Globus pallidus (tissue), 1 donor: Measurements from ENCODE around the gene FAM83G.
"Not testable (repeated sequence)": the region's sequence is repeated elsewhere in the genome, so short reads cannot be mapped to it uniquely, and the experiment has no call there.

ENCODE experiments used
- DNase-seq: peaks from one replicate; pipeline ENCODE4 v3.0.0-alpha.2; 2015; ENCODE audit warnings: low spot score

Gene FAM83G

DNA sequence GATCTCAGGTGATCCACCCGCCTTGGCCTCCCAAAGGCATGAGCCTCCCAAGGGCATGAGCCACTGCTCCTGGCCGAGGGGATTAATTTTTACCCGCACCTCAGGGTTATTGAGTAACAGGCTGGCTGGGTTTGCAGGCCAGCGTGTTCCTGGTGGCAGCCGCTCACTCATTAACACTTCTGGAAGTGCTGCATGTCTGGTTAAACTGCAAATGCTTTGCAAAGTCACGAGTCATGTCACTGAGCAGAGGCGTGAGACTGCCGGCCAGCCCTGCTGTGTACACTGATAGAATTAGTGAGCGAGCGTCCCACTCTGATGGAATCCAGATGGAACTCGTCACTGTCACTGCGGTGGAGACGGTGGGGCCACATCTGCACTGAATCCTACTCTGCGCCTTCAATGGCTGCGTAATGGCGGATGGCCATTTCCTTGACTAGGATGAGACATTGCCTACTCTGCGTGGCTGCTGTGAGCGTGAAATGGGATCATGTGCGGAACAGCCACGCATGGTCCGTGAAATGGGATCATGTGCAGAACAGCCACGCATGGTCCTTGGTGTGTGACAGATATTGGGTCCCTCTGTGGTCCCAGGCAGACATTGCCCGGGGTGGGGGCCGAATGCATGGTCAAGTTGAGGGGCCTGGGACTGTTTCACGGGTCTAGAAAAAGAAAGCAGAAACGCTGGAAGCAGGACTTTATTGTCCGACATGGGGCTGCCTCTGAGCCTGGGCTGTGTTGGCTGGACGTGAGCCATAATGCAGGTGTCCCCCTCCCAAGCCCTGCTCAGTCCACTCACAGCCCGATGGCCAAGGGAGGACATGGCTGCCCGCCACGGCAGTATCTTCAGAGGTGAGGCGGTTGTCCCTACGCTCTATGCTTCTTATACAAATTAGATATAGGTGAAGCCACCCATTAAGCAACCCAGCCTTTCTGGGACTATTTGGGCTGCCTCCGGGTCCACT, 53.3 kb downstream of the FAM83G start:
- DNase-seq = no peak

DNA sequence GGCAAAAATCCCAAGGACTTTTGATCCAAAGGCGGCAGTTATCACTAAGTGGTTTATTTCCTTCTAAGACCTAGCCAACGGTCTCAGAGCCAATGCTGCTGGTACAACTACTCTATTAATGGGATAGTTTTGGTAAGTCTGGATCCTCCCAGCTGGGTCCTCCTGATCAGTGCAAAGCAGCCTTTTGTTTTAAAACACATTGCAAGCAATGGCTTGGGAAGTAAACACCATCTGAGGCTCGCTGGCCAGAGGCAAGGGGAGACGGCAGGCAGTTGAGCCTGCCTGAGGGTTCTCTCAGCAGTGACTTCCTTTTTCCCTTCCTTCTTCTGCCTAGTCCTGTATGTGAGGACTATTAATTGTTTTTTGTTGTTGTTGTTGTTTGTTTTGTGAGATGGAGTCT, 54.2 kb downstream of the FAM83G start:
- DNase-seq = no peak

DNA sequence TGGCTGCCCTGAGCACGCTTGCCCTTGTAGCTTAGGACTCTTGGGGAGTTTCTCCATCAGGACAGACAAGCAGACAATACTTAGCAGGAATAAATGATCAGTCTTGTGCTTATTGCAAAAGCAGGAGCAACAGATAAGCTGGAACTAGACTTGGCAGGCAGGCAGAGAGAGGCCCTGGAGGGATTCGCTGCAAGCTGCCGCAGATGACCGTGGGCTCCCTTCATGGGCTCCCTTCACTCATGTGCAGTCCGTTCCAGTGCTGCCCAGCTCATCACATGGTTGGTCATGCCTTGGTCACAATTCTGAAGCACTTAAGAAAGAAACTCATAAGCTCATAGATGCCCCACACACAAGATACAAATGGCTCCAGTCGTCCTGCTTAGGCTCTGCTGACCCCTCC, 55.0 kb downstream of the FAM83G start:
- no peak for DNase-seq

DNA sequence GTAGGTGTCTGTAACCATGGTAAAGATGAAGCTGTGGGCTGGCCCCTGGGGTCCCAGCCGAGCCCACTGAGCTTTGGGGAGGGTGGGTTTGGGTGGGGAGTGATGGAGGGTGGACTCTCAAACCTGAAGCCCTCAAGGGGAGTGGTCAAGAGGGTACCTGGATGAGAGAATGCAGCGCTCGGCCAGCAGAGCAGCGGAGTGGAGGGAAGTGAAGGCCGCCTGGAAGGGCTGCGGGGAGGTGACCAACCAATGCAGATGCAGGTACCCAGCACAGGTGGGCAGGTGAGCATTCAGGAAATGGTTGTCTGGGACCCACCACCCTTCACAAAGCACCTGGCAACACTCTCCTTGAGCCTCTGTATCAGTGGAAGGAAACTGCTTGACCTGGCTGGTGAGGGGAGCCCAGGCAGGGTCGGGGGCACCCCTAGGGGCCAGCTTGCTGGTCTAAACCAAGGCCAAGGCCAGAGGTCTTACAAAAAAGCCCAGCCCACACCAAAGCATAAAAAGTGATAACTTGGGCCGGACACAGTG, 56.0 kb downstream of the FAM83G start:
- DNase-seq = no peak

DNA sequence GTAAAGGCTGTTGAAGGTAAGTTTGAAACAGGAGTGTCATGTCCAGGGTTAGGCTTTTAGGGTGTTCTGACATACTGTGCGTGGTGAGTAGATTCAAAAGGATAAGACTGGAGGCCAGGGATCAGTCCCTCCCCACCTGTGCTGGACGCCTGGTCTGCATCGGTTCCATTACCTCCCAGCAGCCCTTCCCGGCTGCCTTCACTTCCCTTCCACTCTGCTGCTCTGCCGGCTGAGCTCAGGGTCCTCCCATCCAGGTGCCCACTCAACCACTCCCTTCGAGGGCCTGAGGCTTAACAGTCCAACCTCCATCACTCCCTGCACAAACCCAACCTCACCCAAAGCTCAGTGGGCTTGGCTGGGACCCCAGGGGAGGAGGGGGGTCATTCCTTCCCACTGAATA, 56.7 kb downstream of the FAM83G start:
- DNase-seq = no peak

DNA sequence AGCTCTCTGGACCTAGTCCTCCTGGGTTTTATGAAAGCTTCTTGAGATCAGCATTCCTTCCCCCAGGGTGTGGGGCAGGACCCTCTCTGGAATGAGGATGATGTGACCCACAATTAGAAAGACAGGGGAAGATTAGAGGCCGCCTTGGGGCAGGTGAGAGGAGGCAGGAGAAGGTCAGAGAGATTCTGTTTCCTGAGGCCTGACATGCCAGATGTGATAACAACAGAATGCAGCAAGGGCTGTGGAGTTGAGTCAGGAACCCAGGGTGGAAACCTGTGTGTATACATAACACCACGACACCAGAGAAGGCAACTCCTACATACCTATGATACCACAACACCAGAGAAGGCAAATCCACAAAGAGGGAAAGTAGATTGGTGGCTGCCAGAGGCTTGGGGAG, 58.0 kb downstream of the FAM83G start:
- DNase-seq = no peak

DNA sequence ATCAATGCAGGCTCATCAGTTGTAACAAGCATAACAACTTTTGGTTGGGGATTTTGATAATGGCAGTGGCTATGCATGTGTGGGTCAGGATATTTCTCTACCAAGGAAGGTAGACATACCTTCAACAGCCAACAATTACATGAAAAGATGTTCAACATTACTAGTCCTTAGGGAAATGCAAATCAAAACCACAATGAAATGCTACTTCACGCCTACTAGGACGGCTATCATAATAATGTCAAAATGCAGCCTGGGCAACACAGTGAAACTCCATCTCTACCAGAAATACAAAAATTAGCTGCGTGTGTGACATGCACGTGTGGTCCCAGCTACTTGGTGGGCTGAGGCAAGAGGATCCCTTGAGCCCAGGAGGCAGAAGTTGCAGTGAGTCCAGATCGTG, 59.9 kb downstream of the FAM83G start:
- DNase-seq = no peak

DNA sequence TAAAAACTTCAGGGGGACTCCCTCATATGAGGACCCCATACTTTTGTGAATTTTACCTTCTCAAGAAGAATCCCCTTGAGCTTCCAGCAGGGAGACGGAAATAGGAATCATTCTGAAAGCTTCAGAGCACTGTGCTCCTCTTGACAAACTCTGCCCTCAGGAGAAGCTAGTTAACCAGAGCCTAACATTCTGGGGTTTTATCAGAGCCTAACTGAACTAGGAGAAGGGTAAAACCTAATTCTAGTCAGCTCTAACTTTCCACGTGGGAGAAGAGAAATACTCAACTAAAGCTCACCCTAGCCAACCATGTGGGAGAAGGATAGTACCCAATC, 65.9 kb downstream of the FAM83G start:
- DNase-seq = no peak

DNA sequence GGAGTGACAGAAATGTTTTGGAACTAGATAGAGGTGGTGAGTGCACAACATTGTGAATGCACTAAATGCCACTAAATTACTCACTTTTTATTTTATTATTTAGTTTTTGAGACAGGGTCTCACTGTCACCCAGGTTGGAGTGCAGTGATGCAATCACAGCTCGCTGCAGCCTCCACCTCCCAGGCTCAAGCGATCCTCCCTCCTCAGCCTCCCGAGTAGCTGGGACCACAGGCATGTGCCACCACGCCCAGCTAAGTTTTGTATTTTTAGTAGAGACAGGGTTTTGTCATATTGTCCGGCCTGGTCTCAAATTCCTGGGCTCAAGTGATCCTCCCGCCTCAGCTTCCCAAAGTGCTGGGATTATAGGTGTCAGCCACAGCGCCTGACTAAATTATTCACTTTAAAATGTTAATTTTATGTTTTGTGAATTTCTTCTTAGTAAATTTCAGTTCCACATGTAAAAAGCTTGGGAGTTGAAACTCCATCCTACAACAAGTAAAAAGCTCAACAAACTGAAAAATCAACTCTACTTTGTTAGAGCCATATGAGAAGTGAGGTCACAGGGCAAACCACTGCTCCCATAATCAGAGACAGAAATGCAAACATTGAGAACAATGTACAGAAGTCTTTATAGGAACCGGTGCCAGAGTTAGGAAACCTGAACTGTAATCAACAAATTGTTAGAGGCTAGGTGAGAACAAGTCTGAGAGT, 66.4 kb downstream of the FAM83G start:
- DNase-seq = no peak

DNA sequence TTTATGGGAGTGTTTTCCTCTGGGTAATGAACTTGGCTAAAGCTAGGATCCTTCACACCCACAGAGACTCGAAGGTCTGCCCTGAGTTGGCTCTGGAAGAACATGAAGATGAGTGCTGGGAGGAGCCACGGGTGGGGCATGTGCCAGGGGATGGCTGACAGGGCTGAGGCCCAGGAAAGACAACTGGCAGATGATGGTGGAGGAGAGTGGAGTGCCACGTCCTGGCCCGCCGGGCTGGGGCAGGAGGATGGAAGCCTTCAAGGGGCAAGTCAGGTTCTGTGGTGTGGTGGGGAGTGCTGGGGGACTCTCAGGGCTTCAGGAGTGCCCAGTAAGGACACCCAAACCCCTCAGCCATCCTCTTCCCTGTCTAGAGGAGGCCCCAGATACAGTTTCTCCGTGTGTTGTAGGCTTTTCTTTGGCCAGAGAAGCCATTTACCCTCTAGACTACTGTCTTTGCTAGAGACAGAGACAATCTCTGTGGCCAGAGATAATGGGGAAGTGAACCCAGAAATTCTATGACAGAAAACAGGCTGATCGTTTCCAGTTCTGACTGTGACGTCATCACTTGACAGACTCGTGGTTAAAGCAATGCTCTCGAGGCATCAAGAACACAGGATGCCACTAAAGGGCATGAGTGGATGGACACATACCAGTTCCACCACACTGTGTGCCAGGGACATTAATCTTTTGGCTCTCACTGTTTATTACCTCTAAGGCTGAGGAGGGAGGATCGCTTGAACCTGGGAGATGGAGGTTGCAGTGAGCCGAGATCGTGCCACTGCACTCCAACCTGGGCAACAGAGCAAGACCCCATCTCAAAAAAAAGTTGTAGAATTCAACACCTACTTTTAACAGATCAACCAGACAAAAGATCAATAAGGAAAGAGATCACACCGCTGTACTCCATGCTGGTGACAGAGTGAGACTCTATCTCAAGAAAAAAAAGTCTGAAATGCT, 71.2 kb downstream of the FAM83G start:
- no peak for DNase-seq

DNA sequence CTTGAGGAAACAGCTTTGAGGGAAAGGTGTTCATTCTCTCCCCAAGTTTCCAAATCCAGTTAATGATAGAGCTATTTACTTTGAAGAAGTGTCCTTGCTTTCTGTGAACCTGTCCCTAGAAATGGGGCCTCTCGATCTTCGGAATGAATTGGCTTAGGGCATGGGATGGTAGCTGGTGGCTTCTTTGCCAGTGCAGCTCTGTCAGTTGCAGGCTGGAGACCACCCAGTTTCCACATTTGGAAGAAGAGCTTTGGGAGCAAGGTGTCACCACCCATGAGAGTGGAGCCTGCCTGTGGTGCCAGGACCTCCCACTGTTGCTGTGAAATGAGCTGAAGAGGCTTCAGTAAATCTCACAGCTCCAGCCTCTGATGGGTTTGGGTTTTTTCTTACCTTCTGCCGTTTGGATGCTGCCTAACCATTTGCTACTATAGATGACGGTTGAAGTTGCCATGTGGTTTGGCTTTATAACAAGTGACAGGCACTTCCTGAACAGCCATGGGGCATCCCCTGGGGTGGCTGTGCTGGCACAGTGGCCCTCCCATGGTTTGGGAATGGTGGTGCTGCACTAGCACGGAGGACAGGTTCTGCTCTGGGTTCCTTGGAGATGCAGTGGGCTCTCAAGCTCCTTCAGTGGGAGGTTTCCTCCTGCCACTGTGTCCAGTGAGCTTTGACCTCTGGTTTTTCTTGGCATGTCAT, 72.1 kb downstream of the FAM83G start:
- DNase-seq = no peak

DNA sequence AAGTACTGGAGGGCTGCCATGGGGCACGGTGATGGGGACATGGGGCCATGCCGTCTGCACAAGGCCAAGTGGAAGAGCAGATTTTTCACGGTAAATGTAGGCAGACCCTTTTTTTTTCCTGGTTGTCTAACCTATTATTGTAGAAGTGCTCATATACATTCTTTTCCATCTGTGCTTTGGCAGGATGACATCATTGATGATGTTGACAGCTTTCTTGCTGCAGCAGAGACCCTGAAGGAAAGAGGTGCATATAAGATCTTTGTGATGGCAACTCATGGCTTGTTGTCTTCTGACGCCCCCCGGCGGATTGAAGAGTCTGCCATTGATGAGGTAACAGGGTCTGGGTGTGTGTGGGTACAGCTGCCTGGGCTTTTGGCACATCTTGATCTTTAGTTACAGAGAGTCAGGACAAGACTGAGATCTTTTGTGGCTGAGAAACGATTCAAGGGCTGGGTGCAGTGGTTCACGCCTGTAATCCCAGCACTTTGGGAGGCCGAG, 75.9 kb downstream of the FAM83G start:
- DNase-seq = no peak

DNA sequence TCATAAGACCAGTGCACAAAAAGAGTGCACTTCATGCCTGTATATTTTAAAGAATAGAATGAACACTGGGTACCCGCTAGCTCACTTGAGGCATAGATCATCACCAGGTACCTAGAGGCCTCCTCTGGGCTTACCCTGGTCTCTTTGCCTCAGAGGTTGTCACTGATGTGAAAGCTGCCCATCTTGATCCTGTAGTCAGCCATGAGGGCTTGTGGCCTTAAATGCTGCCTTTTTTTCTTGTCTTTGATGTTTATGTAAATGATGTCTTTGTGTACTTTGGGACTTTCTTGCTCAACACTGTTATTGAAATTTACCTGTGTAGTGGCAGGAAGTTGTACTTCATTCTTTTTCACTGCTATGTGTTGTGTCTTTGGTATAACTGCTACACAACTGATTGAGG, 79.4 kb downstream of the FAM83G start:
- no peak for DNase-seq

DNA sequence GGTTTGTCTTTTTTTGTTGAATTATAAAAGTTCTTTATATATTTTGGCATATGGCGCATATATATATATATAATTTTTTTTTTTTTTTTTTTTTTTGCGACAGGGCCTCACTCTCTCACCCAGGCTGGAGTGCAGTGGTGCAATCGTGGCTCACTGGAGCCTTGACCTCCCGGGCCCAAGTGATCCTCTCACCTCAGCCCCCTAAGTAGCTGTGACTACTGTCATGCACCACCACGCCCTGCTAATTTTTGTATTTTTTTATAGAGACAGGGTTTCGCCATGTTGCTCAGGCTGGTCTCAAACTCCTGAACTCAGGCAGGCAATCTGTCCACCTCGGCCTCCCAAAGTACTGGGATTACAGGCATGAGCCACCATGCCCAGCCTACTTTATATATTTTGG, 82.0 kb downstream of the FAM83G start:
- DNase-seq = not testable (repeated sequence)

DNA sequence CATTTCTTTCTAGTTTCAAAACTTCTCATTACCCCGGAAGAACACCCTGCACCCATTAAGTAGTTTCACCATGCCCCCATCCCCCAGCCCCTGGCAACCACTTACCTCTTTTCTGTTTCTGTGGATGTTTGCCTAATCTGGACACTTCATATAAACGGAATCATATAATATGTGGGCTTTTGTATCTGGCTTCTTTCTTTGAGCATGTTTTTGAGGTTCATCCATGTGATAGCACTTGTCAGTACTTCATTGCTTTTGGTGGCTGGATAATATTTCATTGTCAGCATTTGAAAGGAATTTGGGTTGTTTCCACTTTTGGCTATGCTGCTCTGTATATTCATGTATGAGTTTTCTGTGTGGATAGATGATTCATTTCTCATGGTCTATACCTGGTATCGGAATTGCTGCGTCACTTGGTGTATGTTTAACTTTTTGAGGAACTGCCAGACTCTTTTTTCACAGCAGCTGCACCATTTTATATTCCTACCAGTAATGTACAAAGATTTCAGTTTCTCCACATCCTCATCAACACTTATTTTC, 82.6 kb downstream of the FAM83G start:
- DNase-seq = no peak

DNA sequence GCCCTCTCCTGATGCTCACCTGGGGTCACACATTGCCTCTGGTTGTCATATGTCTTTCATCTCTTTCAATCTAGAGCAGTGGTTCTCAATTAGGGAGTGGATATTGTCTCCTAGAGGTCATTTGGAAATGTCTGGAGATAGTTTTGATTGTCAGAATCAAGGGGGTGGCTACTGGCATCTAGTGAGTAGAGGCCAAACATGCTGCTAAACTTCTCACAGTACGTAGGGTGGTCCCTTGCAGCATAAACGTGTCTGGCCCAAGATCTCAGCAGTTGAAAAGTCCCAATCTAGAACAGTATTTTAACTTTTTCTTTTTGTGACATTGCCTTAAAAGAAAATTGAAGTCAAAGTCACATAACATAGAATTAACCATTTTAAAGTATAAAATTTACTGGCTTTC, 83.1 kb downstream of the FAM83G start:
- DNase-seq = no peak

DNA sequence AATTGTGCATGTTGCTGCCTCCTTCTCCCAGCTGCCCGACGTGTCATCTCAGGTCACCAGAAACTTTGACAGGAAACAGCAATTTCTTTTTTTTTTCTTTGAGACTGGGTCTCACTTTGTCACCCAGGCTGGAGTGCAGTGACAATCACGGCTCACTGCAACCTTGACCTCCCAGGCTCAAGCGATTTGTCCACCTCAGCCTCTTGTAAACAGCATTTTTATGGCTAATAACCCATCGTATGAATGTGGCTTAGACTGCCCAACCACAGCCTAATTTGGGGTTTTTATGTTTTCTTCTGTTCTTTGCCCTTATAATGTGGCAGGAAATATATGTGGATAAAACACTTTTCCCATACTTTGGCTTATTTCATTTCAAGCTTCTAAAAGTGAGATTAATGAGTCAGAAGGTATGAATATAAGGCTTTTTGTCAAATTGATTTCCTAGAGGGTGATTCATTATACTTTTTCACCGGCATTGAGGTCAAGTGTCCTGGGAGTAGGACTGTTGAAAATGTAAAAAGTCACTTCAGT, 83.6 kb downstream of the FAM83G start:
- no peak for DNase-seq

DNA sequence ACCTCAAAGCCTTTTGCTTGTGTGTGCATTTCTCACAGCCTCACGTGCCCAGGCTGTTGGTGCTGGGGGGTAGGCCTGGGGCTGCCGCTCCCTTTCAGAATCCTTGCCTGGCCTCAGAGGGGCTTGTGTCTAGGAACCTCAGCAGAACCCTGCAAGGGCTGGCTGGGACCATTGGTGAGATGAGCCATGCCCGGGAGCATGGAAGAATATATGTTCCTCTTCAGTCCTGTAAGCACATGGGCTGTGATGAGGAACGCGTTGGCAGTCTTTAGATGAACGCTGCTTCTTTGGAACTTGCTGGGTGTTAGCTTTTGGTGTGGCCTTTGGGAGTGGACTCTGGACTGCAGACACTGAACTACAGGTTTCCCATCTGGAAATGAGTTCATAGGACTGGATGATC, 84.6 kb downstream of the FAM83G start:
- no peak for DNase-seq
